PC-3 (cell line): Measurements from ENCODE around the gene HOXC12. TPM values are rescaled to one million over a fixed set of nuclear protein-coding genes. Genes with fewer than 3 reads are reported as not detected.

Experiments
- ATAC-seq: fragments of 200-7000 bp; cut with Tn5 transposase; 2 replicates; pipeline ENCODE4 v1.9.1; 2020; ENCODE audit warnings: mild to moderate bottlenecking, moderate library complexity
- BruUV-seq: library from RNA; stranded (reverse); fragments of 400-500 nt; replicated peaks from 2 replicates; lab custom pipeline; 2021; lab: Mats Ljungman, UMichigan
- CTCF ChIA-PET: fragments of 300-600 bp; sonication (Branson Sonifier 250); formaldehyde crosslinking; loops from one replicate; lab custom pipeline; 2022; ENCODE audit warnings: antibody characterized with exemption; lab: Charles Lee
- POLR2A ChIA-PET: fragments of 300-600 bp; sonication (Branson Sonifier 250); formaldehyde crosslinking; loops from one replicate; lab custom pipeline; 2022; ENCODE audit warnings: antibody characterized with exemption; ENCODE audit not compliant: unreplicated experiment; lab: Charles Lee
- DNase-seq: peaks from one replicate; pipeline ENCODE4 v3.0.0-alpha.2; 2015
- H2AFZ ChIP-seq: fragments of 300-600 bp; sonication (generic); 2 replicates; pipeline ENCODE4 v1.6.0; 2016; ENCODE audit warnings: antibody characterized with exemption, low read length
- H3F3A ChIP-seq: fragments of 300-600 bp; sonication (generic); one replicate; pipeline ENCODE4 v1.6.0; 2017; ENCODE audit warnings: antibody characterized with exemption, low read length, control low read depth, mild to moderate bottlenecking; ENCODE audit not compliant: unreplicated experiment
- H3K27ac ChIP-seq: fragments of 300-600 bp; sonication (generic); 2 replicates; pipeline ENCODE4 v1.5.1; 2016; ENCODE audit warnings: mild to moderate bottlenecking, low read length
- H3K27me3 ChIP-seq: fragments of 300-600 bp; sonication (generic); 2 replicates; pipeline ENCODE4 v1.6.1; 2016; ENCODE audit warnings: low read length, mixed read lengths
- H3K36me3 ChIP-seq: fragments of 300-600 bp; sonication (generic); 2 replicates; pipeline ENCODE4 v1.6.1; 2016; ENCODE audit warnings: low read depth, mixed run types, low read length, mixed read lengths
- H3K4me1 ChIP-seq: fragments of 300-600 bp; sonication (generic); 2 replicates; pipeline ENCODE4 v1.5.1; 2016; ENCODE audit warnings: low read length; ENCODE audit not compliant: insufficient read depth
- H3K4me2 ChIP-seq: fragments of 300-600 bp; sonication (generic); 2 replicates; pipeline ENCODE4 v1.6.0; 2016; ENCODE audit warnings: low read length
- H3K4me3 ChIP-seq: fragments of 300-600 bp; sonication (generic); 2 replicates; pipeline ENCODE4 v1.5.1; 2016; ENCODE audit warnings: mild to moderate bottlenecking, low read length, mixed read lengths
- H3K79me2 ChIP-seq: fragments of 300-600 bp; sonication (generic); 2 replicates; pipeline ENCODE4 v1.6.1; 2017; ENCODE audit warnings: low read length, mixed read lengths
- H3K9ac ChIP-seq: fragments of 300-600 bp; sonication (generic); 2 replicates; pipeline ENCODE4 v1.6.0; 2016; ENCODE audit warnings: mild to moderate bottlenecking, low read length
- H3K9me2 ChIP-seq: fragments of 300-600 bp; sonication (generic); replicated peaks from 2 replicates; pipeline ENCODE4 v1.6.1; 2016; ENCODE audit warnings: mixed run types, low read length, mixed read lengths
- H3K9me3 ChIP-seq: fragments of 300-600 bp; sonication (generic); 2 replicates; pipeline ENCODE4 v1.6.1; 2016; ENCODE audit warnings: low read length, mixed read lengths
- H4K20me1 ChIP-seq: fragments of 300-600 bp; sonication (generic); 2 replicates; pipeline ENCODE4 v1.6.1; 2016; ENCODE audit warnings: low read length, mixed read lengths
- CTCF ChIP-seq: fragments of 300-600 bp; sonication (generic); conservative IDR thresholded peaks from 2 replicates; pipeline ENCODE4 v1.5.1; 2017; ENCODE audit warnings: antibody characterized with exemption, low read depth, mild to moderate bottlenecking, low read length
- EZH2 ChIP-seq: fragments of 300-600 bp; sonication (generic); IDR thresholded peaks from one replicate; pipeline ENCODE4 v1.6.1; 2017; ENCODE audit warnings: antibody characterized with exemption, mild to moderate bottlenecking, low read length; ENCODE audit not compliant: unreplicated experiment
- EZH2phosphoT487 ChIP-seq: fragments of 300-600 bp; sonication (generic); IDR thresholded peaks from 2 replicates; pipeline ENCODE4 v1.6.1; 2018; ENCODE audit warnings: mild to moderate bottlenecking, antibody characterized with exemption, low read length, borderline replicate concordance
- intact Hi-C: fragments of 100-400 bp; cut with micrococcal nuclease; formaldehyde crosslinking; loops from 2 replicates; pipeline ENCODE4 v1.9.0; 2023
- total RNA-seq: library from RNA; depleted of rRNA; stranded (reverse); fragments of >200 nt; gene quantifications from 2 replicates; pipeline ENCODE4 v1.2.3, GENCODE V29; 2014

HOXC12 gene
- total RNA-seq, 1 experiment from 2014 or later: 0.33 TPM

GRCh38 chr12:53995002-53995377, 40.3 kb downstream of the HOXC12 start:
- Histone ChIP-seq H3F3A (no peaks in the 10 kb centered on the region), H2AFZ (peak overlapping the region; percentile 80), H3K9me2 (no peaks in the 10 kb centered on the region), H3K36me3 (no peaks in the 10 kb centered on the region), H4K20me1 (no peaks in the 10 kb centered on the region), H3K27ac (peak overlapping the region; percentile 86), H3K9me3 (no peaks in the 10 kb centered on the region), H3K4me3 (peak overlapping the region; percentile 78), H3K4me2 (peak overlapping the region; percentile 98), H3K79me2 (peaks cover 83% of the 10 kb centered on the region), H3K27me3 (no peaks in the 10 kb centered on the region), H3K9ac (peak overlapping the region; percentile 94), H3K4me1 (peaks cover 43% of the 10 kb centered on the region)
- ATAC-seq (no peak; the same call in 1 of the 2 replicates), DNase-seq (no peak)
- TF ChIP-seq EZH2 (no peak), CTCF (no peak), EZH2phosphoT487 (no peak)
- ChIA-PET CTCF (no interaction called here), POLR2A (interaction anchor here (0.6 kb wide), 2 partner anchors 57 to 234 kb away, joined by 3 to 6 read pairs; no protein-coding TSS in a partner anchor)
- intact Hi-C loops: no loop called here
- TSS peak; percentile 92 for BruUV-seq

- Histone ChIP-seq H3K27me3 (no peaks in the 10 kb centered on the region), H2AFZ (peak overlapping the region; percentile 80), H3K4me3 (peak overlapping the region; percentile 78), H3K9me2 (no peaks in the 10 kb centered on the region), H3K36me3 (no peaks in the 10 kb centered on the region), H3K27ac (peak overlapping the region; percentile 86), H3K79me2 (peaks cover 81% of the 10 kb centered on the region), H3K9me3 (no peaks in the 10 kb centered on the region), H4K20me1 (no peaks in the 10 kb centered on the region), H3K4me2 (peak overlapping the region; percentile 98), H3K9ac (peak overlapping the region; percentile 94), H3F3A (no peaks in the 10 kb centered on the region), H3K4me1 (peaks cover 37% of the 10 kb centered on the region)
- TF ChIP-seq EZH2phosphoT487 (no peak), EZH2 (no peak), CTCF (no peak)
- DNase-seq (peak; percentile 83), ATAC-seq (peak; percentile 70)
- POLR2A ChIA-PET: interaction anchor here (0.6 kb wide), 1 partner anchor 56 kb away, joined by 6 read pairs; no protein-coding TSS in a partner anchor
- intact Hi-C loops: no loop called here
- CTCF ChIA-PET: interaction anchor here (0.5 to 0.7 kb wide), 2 partner anchors 10 to 13 kb away, joined by 3 to 13 read pairs; partner anchors contain the start of genes HOXC10 and HOXC8
- BruUV-seq: no TSS peak
Observed at GRCh38 chr12:53995378-53996239, 40.9 kb downstream of the HOXC12 start.
